ENCODE data around the gene CSRNP3.

Gene CSRNP3

DNA sequence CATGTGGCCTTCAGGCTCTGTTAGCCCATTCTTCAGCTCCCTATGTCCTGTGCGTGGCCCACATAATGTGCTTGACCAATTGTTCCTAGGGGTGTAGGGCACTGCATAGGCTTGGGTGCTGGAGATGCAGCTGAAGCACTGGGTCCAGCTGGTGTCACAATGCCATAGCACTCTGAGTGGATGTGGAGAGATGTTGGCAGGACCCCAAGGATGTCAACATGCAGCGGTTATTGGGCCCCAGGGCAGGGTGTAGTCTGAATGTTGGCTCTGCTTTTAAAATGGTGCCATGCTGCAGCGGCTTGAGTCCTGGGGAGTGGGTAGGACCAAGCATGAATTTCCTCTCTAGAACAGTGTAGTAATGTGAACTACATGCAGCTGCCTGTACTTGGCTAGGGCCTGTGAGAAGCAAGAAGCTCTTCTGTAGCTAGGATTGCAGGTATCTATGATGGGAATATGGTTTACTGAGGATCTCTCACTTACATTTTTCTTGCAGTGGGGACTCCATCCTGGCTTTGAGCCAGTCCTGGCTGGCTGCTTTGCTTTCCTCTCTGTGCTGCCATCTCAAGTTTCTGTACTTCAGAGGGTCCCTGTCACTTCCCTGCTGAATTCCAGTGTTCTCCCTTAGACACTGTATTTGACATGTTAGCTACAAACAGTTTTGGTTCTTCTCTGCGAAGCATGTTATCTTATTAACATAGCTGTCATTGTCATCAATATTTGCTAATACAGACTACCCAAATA, 148.4 kb downstream of the CSRNP3 start:
- in situ Hi-C loops (cut with HindIII; ENCODE audit: low pct_ligation_motif_present, low pct_unique_long_range_greater_than_20kb, low sequenced_read_pairs): no loop called here
- no peak for DNase-seq

DNA sequence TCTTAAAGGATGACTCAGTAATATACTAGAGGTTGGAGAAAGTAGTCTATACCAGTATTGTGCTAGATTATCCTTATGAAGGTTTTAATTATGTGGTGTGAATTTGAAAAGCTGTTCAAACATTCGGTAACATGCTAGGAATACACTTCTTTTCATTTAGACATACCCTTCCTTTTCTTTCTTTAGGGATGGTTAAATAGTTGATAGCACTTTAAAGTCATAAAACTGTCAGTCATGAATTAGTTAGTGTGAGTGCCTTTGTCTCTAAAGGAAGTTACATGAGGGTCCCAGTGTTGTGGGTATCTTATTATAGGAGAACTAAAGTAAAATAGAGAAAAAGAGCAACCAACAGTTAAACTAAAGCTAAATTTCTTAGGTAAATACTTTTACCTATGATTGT, 149.3 kb downstream of the CSRNP3 start:
- in situ Hi-C loops (cut with HindIII; ENCODE audit: low pct_ligation_motif_present, low pct_unique_long_range_greater_than_20kb, low sequenced_read_pairs): no loop called here
- DNase-seq: no peak

DNA sequence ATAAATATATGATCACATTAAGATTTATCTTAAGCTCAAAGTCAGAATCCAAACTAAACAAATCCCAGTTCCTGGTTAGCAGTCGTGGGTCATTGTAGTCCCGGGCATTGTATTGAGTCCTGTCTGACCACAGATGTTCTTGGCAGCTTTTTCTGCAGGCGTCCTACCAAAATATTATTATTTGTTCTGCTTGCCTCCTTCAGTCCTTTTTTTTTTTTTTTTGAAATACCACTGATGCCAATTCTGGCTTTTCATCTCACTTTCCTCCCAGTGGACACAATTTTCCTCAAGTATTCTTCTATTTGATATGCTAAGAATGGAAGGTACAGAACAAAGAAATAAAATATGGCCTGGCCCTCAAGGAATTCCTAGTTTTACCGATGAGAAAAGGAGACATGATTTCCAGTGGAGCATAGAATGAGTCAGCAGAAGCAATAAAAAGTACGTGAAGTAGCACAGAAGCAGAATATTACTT, 151.6 kb downstream of the CSRNP3 start:
- DNase-seq: peak; percentile 72
- in situ Hi-C loops (cut with HindIII; ENCODE audit: low pct_ligation_motif_present, low pct_unique_long_range_greater_than_20kb, low sequenced_read_pairs): no loop called here

DNA sequence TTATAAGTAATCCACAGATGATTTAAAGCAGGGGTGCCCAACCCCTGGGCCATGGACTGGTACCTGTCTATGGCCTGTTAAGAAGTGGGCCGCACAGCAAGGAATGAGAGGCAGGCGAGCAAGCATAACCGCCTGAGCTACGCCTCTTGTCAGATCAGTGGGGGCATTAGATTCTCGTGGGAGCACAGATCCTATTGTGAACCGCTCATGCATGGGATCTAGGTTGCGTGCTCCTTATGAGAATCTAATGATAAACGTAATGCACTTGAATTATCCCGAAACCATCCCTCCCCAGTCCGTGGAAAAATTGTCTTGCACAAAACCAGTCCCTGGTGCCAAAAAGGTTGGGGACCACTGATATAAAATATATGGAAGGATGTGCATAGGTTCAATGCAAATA, 153.7 kb downstream of the CSRNP3 start:
- in situ Hi-C loops (cut with HindIII; ENCODE audit: low pct_ligation_motif_present, low pct_unique_long_range_greater_than_20kb, low sequenced_read_pairs): no loop called here
- no peak for DNase-seq

DNA sequence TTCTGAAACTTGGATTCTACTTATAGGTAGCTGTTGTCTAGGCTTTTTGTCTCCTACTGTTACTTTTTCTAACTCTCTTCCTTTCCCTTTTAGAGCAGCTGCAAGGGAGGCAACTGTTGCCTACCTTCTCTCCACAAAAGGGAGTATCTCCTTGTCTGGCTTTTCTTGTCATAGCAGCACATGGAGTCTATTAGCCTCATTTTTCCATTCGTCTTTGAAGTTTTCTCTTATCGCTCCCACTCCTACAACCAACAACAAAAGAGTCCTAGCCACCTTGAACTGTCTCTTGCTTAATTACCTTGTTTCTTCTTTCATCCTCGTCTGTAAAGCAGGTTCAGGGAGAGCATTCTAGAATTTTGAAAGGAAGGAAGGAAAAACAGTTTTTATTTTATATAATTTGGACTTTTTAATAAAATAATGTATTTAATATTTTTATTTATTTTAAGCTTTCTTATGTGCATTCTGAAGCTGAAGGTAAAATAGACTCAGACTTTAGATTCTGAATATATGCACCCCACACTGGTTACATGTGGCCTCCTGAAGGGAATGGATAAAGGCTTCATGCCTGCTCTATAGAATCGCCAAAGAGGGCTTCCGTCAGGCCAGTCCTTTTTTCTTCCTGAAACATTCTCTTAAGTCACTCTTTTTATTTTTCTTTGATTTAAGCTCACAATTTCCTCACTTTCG, 154.4 kb downstream of the CSRNP3 start:
- in situ Hi-C loops (cut with HindIII; ENCODE audit: low pct_ligation_motif_present, low pct_unique_long_range_greater_than_20kb, low sequenced_read_pairs): no loop called here

DNA sequence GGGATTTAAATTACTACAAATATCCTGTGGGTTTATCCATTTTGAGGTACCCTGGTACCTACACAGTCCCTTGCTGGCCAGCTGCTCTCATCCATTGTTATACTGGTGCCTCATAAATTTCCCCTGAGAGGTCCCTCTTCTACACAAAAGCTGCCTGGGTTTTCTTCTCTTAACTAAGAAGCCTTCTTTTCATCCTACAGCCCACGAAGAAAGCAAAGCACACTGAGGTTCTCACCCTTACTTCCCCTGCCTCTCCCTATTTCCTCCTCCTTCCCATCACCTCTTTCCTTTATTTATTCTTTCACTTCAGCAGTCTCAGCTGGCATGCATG, 154.9 kb downstream of the CSRNP3 start:
- in situ Hi-C loops (cut with HindIII; ENCODE audit: low pct_ligation_motif_present, low pct_unique_long_range_greater_than_20kb, low sequenced_read_pairs): no loop called here
- DNase-seq: no peak

More for the DNA sequence above, 154.4 kb downstream of the CSRNP3 start:
- no peak for DNase-seq

DNA sequence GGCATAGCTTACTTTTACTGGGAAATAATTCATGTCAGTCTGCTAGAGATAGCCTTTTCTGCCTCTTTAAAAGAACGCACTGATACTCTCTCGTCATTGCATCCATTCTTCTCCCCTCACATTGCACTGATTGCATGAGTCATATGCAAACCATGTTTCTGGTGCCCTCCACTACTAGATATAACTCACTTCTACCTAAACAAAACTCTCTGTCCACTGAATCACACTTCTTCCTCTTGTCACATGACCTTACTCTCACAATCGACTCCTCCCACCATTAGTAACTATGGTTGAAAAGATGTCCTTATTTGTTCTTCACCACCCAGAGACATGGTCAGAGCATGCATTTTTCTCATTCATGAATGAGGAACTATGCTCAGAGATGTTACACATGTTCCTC, 158.0 kb downstream of the CSRNP3 start:
- peak; percentile 4 for DNase-seq
- in situ Hi-C loops (cut with HindIII; ENCODE audit: low pct_ligation_motif_present, low pct_unique_long_range_greater_than_20kb, low sequenced_read_pairs): no loop called here

DNA sequence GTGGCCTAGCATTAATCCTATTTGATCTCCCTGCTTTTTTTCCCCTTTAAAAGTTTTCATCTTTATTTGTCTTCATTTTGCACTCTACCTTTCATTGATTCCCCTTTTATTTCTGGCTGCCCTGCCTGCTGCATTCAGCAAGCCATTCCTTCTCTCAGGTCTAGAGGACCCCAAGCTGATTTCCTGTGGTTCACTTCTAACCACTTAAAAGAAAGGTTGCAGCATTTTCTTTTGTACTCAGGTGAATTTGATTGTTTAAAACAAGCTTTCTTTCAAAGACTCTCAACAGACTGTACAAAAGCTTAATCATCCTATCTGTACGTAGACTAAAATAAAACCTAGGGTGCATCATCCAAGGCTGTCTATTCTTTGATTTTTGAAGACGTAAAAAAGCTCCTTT, 160.3 kb downstream of the CSRNP3 start:
- in situ Hi-C loops (cut with HindIII; ENCODE audit: low pct_ligation_motif_present, low pct_unique_long_range_greater_than_20kb, low sequenced_read_pairs): no loop called here

DNA sequence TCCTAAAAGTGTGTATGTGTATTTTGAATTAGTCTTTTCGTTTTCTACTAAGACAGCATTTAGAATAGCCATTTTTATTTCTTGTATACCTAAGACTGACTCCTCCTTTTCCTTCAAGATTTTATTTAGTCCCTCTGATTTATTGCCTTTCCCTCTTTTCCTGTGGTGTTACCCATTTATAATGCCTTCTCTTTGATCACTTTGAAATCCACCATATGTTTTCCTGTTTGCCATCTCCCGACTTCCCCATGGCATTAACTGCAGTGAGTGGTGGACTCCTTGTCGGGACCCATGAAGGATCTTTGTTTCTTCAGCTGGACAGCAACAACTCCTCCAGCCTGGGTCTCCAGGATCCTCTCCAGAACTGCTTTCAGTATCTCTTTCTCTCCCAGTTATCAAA, 160.7 kb downstream of the CSRNP3 start:
- DNase-seq: no peak
- in situ Hi-C loops (cut with HindIII; ENCODE audit: low pct_ligation_motif_present, low pct_unique_long_range_greater_than_20kb, low sequenced_read_pairs): no loop called here

More for the DNA sequence above, 160.3 kb downstream of the CSRNP3 start:
- no peak for DNase-seq

DNA sequence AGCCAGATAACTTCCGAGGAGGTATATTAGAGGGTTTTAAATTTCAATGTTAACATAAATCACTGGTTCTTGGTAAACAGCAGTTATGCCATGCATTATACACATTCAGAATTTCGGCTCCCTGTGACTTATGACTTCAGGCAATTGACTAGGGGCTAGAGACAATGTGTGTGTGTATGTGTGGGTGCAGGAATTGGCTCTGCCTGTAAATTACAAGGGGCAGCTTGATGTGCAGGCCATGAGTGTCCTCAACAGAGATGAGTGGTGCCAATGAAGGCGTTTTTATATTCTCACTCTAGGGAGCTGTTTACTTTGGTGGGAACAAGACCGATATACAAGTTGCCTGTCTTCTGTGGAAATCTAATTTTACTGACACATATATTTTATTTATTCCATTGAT, 161.6 kb downstream of the CSRNP3 start:
- DNase-seq: no peak
- in situ Hi-C loops (cut with HindIII; ENCODE audit: low pct_ligation_motif_present, low pct_unique_long_range_greater_than_20kb, low sequenced_read_pairs): no loop called here

DNA sequence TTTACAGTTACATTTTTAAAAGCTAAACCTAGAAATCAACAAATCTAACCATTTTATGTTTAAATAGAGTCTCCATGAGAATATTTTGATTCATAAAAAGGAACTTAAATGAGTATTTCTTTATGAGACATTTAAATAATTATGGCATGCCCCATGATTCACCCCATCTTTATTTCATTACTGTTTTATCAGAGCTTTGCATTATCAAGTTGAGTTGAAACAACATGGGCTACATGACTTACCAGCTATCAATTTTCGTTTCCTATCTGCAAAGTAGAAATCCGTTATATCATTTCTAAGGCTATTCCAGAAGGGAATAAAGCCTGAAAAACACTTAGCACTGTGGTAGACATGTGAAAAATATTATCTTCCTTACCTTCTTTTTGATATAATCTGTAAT, 163.1 kb downstream of the CSRNP3 start:
- DNase-seq: no peak
- in situ Hi-C loops (cut with HindIII; ENCODE audit: low pct_ligation_motif_present, low pct_unique_long_range_greater_than_20kb, low sequenced_read_pairs): no loop called here

DNA sequence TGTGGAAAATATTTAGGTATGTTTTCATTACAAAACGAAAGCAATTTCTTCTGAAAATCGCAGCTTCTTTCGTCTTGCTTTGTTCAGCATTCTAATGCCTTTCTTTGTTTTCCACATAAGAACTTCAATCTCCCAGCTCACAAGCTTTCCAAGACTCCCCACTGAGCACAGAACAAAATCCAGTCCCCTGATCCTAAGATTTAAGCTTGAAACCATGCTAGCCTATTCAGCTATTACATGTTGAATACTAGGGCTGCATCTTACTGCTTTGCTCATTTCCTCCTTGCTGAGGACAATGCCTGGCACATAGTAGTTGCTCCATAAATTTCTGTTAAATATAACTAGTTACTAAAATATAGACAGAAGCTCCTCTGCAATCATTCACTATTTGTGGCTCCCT, 163.9 kb downstream of the CSRNP3 start:
- in situ Hi-C loops (cut with HindIII; ENCODE audit: low pct_ligation_motif_present, low pct_unique_long_range_greater_than_20kb, low sequenced_read_pairs): no loop called here
- no peak for DNase-seq

DNA sequence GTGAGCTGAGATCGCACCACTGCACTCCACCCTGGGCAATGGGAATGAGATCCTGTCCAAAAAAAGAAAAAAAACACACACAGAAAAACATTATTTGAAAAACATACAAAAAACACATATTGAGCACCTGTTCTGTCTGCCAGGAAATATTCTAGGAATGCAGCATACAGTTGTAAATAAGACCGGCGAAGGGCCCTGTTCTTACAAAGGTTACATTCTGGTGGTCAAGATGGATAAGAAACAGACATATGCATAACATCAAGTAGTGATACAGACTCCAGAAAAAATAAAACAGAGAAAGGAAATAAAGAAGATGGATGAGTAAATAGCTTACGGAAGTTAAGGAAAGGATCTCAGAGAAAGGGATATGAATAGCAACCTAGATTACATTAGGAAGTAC, 164.8 kb downstream of the CSRNP3 start:
- in situ Hi-C loops (cut with HindIII; ENCODE audit: low pct_ligation_motif_present, low pct_unique_long_range_greater_than_20kb, low sequenced_read_pairs): no loop called here
- DNase-seq: no peak

DNA sequence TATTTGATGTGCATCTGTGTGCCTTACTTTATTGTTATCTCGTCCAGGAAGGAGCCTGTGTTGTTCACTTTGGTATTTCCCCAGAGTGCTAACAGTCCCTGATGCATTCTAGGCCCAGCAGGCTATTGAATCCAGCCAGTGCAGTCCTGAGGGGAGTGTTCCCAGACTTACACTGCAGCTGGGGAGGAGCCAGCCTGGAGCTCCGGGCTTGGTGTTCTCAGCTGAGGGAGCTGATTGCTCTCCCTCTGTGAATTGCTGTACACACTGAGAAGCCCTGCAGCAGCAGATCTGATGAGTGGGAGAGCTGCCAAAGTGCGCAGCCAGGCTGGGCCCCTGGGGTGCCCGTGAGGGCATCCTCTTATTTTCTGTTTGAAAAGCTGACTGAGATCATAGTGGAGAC, 165.4 kb downstream of the CSRNP3 start:
- no peak for DNase-seq

DNA sequence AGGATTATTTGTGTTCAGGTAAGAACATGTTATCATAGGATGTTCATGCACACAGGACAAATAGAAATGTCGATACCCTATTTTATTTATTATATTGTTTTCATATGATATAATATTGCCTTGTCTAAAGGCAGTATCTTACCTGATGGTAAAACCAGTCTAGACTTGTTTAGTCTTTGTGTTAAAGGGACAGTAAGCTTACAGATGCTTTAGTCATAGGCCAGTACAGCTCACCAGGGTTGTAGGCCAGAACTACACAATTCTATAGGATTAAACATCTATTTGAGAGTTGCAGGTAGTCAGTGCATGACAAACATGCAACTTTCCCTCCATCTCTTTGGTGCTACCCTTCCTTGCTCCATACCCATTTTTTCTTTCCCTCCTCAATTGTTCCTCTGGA, 166.0 kb downstream of the CSRNP3 start:
- in situ Hi-C loops (cut with HindIII; ENCODE audit: low pct_ligation_motif_present, low pct_unique_long_range_greater_than_20kb, low sequenced_read_pairs): no loop called here
- DNase-seq: no peak

More for the DNA sequence above, 165.4 kb downstream of the CSRNP3 start:
- in situ Hi-C loops (cut with HindIII; ENCODE audit: low pct_ligation_motif_present, low pct_unique_long_range_greater_than_20kb, low sequenced_read_pairs): no loop called here

DNA sequence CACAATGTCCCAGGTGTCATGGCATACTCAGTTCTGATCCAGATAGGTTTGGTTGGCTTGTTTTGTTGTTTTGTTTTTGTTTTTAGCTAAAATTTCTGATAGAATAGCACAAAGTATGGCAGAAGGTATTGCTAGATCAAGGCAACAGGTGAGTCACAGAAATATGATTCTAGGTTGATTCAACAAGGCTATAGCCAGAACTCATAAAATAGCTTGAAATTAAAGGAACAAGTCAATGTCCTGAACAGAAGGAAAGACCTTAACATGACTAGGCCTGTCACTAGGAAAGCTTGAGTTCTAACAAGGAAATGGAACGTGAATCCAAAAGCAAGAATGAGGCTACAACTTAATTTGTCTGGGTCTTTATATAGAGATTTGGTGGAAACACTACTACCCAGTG, 167.5 kb downstream of the CSRNP3 start:
- no peak for DNase-seq
- in situ Hi-C loops (cut with HindIII; ENCODE audit: low pct_ligation_motif_present, low pct_unique_long_range_greater_than_20kb, low sequenced_read_pairs): no loop called here

DNA sequence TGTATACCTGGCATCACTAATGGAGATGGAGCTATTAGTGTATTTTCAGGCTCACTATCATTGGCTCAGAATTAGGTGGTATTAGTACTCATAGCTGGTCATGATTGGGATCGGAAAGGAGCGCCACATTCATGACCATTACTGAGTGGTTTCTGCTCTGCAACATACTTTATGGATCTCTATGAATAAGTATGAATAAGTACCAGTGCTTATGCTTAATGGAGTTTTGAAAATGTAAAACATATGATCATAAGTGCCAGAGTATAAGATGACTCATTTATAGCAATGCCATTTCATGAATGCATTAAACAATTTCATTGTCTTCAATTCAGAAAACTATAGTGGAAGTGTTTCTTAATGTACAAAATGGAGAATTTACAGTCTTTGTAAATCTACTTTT, 167.9 kb downstream of the CSRNP3 start:
- in situ Hi-C loops (cut with HindIII; ENCODE audit: low pct_ligation_motif_present, low pct_unique_long_range_greater_than_20kb, low sequenced_read_pairs): no loop called here
- DNase-seq: no peak

DNA sequence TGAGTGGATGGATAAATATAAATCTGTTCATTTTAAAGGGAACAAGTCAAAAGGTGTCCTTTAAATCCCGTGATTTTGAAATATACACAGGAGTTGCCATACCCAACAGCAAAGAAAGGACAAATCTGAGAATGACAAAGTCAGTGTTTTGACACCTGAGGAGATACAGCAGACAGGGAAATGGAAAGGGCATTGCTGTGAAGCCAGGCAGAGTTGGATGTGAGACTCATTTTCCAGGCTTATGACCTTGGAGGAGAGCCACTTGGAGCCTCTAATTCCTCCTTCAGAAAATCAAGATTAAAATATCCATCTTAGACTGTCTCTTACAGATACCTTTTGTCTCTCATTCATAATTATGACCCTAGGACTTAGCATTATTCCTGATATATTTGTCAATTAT, 170.0 kb downstream of the CSRNP3 start:
- in situ Hi-C loops (cut with HindIII; ENCODE audit: low pct_ligation_motif_present, low pct_unique_long_range_greater_than_20kb, low sequenced_read_pairs): no loop called here
- DNase-seq: no peak

DNA sequence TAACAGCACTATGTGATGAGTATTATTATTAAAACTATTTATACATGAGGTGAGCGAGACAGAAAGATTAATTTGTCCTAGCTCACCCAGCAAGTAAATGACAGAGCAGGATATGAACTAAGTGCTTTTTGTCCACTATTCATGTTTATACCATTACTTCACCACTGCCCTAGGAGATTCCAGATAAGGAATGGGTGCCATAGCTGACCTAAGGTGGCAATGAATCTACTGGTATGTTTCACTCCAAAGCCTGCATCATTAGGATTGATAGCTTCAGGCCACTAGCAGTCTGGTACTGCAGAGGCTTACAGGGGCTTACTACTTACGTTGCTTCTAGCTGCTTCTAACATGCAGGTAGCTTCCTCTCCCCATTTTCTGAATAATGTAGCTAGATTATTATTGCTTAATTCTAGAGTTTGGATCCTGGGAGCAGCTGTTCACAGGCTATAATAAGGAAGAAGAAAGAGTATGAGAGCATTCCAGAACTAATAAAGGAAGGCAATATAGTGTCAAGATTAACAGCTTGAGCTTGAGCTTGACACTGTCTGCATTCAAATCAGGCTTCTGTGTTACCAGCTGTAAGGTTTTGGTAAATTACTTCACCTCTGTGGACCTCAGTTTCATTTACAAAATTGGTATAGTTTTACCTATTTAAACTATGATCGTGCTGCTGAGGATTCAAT, 170.9 kb downstream of the CSRNP3 start:
- in situ Hi-C loops (cut with HindIII; ENCODE audit: low pct_ligation_motif_present, low pct_unique_long_range_greater_than_20kb, low sequenced_read_pairs): no loop called here
- no peak for DNase-seq
